ENCODE results near the gene TFEB. TPM values are rescaled to one million over a fixed set of nuclear protein-coding genes. Genes with fewer than 3 reads are reported as not detected.

The TFEB gene
- total and polyA plus RNA-seq, 9 donors, result 2.8 to 14.9 (median 8.8) TPM

- DNase-seq, result no peak
- Histone ChIP-seq H3K9me3 (no peaks in the 10 kb centered on the region), H3K4me1 (ENCODE audit: insufficient read depth) (no peaks in the 10 kb centered on the region), H3K27ac (no peak overlapping the region), H3K36me3 (no peaks in the 10 kb centered on the region), H3K4me3 (no peak overlapping the region), H3K27me3 (no peaks in the 10 kb centered on the region)
- 54 to 69% (median 59%) methylated on average over 4 to 6 of the region's 6 CpGs for WGBS, 3 donors
- intact Hi-C loops (cut with DNase I), result loop anchor here in 1 of 4 donors (10.0 kb wide), 1 partner anchor 250 kb away; no protein-coding TSS in a partner anchor
- TF ChIP-seq EP300 (IDR thresholded peaks at IDR 0.05) (no peak), POLR2A (IDR thresholded peaks at IDR 0.05) (no peak), CTCF (IDR thresholded peaks at IDR 0.05) (no peak)
Observed at GRCh38 chr6:41675176-41675775, 60.1 kb downstream of the TFEB start.

- Histone ChIP-seq H3K36me3 (no peaks in the 10 kb centered on the region), H3K9me3 (no peaks in the 10 kb centered on the region), H3K4me3 (no peak overlapping the region), H3K27ac (no peak overlapping the region), H3K4me1 (ENCODE audit: insufficient read depth) (no peaks in the 10 kb centered on the region), H3K27me3 (no peaks in the 10 kb centered on the region)
- intact Hi-C loops (cut with DNase I), result loop anchor here in 1 of 4 donors (10.0 kb wide), 1 partner anchor 250 kb away; no protein-coding TSS in a partner anchor
- DNase-seq, result peak in 1 of 5 donors; percentile 14
- 84 to 90% (median 85%) methylated on average over 7 of the region's 7 CpGs for WGBS, 3 donors
- no peak for TF ChIP-seq POLR2A (IDR thresholded peaks at IDR 0.05)
- TF ChIP-seq CTCF (IDR thresholded peaks at IDR 0.05), result no peak
- no peak for TF ChIP-seq EP300 (IDR thresholded peaks at IDR 0.05)
Observed at GRCh38 chr6:41674231-41675000, 61.0 kb downstream of the TFEB start.

GRCh38 chr6:41673704-41674000, 61.8 kb downstream of the TFEB start:
- intact Hi-C loops (cut with DNase I), result loop anchor here in 1 of 4 donors (10.0 kb wide), 1 partner anchor 249 kb away; no protein-coding TSS in a partner anchor
- TF ChIP-seq EP300 (IDR thresholded peaks at IDR 0.05), result no peak
- no peak for TF ChIP-seq POLR2A (IDR thresholded peaks at IDR 0.05)
- no peak for TF ChIP-seq CTCF (IDR thresholded peaks at IDR 0.05)
- DNase-seq, result peak in 1 of 5 donors; percentile 22

GRCh38 chr6:41672816-41673703, 62.3 kb downstream of the TFEB start:
- intact Hi-C loops (cut with DNase I), result loop anchor here in 1 of 4 donors (10.0 kb wide), 1 partner anchor 248 kb away; no protein-coding TSS in a partner anchor
- H3K36me3 ChIP-seq, result no peaks in the 10 kb centered on the region
- H3K9me3 ChIP-seq, result no peaks in the 10 kb centered on the region
- no peaks in the 10 kb centered on the region for H3K4me1 ChIP-seq (ENCODE audit: insufficient read depth)
- DNase-seq, result peak in 1 of 5 donors; percentile 11
- TF ChIP-seq EP300 (IDR thresholded peaks at IDR 0.05), result no peak
- no peak for TF ChIP-seq CTCF (IDR thresholded peaks at IDR 0.05)
- no peak for TF ChIP-seq POLR2A (IDR thresholded peaks at IDR 0.05)
- no peaks in the 10 kb centered on the region for H3K27me3 ChIP-seq
- no peak overlapping the region for H3K27ac ChIP-seq
- no peak overlapping the region for H3K4me3 ChIP-seq
- whole genome bisulfite sequencing, 3 donors, result 83 to 85% (median 84%) methylated on average over 17 of the region's 17 CpGs

More at GRCh38 chr6:41673704-41674000, 61.8 kb downstream of the TFEB start:
- no peaks in the 10 kb centered on the region for H3K9me3 ChIP-seq
- 66 to 72% (median 70%) methylated on average over 5 of the region's 5 CpGs for WGBS, 3 donors
- no peaks in the 10 kb centered on the region for H3K36me3 ChIP-seq
- H3K27ac ChIP-seq, result no peak overlapping the region
- H3K27me3 ChIP-seq, result no peaks in the 10 kb centered on the region
- no peak overlapping the region for H3K4me3 ChIP-seq
- no peaks in the 10 kb centered on the region for H3K4me1 ChIP-seq (ENCODE audit: insufficient read depth)

Measured in ovary (tissue), 9 donors.